Measurements from ENCODE around the gene RXFP3.
"Not testable (repeated sequence)": the region's sequence is repeated elsewhere in the genome, so short reads cannot be mapped to it uniquely, and the experiment has no call there.

RXFP3 gene

DNA sequence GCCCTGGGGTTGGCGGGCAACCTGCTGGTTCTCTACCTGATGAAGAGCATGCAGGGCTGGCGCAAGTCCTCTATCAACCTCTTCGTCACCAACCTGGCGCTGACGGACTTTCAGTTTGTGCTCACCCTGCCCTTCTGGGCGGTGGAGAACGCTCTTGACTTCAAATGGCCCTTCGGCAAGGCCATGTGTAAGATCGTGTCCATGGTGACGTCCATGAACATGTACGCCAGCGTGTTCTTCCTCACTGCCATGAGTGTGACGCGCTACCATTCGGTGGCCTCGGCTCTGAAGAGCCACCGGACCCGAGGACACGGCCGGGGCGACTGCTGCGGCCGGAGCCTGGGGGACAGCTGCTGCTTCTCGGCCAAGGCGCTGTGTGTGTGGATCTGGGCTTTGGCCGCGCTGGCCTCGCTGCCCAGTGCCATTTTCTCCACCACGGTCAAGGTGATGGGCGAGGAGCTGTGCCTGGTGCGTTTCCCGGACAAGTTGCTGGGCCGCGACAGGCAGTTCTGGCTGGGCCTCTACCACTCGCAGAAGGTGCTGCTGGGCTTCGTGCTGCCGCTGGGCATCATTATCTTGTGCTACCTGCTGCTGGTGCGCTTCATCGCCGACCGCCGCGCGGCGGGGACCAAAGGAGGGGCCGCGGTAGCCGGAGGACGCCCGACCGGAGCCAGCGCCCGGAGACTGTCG, 976 bp downstream of the RXFP3 start:
- no peak for DNase-seq (ENCODE audit: low spot score)

- DNase-seq (ENCODE audit: low spot score) = no peak
These were observed 1.7 kb downstream of the RXFP3 start for GRCh38 chr5:33937707-33938506.

GRCh38 chr5:33938507-33938796, 2.3 kb downstream of the RXFP3 start:
- DNase-seq (ENCODE audit: low spot score) = no peak

GRCh38 chr5:33938881-33939280, 2.7 kb downstream of the RXFP3 start:
- DNase-seq (ENCODE audit: low spot score) = no peak

GRCh38 chr5:33939556-33940262, 3.5 kb downstream of the RXFP3 start:
- DNase-seq (ENCODE audit: low spot score) = no peak

GRCh38 chr5:33941090-33941489, 4.9 kb downstream of the RXFP3 start:
- DNase-seq (ENCODE audit: low spot score) = no peak

- no peak for DNase-seq (ENCODE audit: low spot score)
These were observed 8.5 kb downstream of the RXFP3 start for GRCh38 chr5:33944543-33945132.

GRCh38 chr5:33952175-33952574, 16.0 kb downstream of the RXFP3 start:
- DNase-seq (ENCODE audit: low spot score) = not testable (repeated sequence)

- DNase-seq (ENCODE audit: low spot score) = no peak
These were observed 21.5 kb downstream of the RXFP3 start for GRCh38 chr5:33957577-33958150.

DNA sequence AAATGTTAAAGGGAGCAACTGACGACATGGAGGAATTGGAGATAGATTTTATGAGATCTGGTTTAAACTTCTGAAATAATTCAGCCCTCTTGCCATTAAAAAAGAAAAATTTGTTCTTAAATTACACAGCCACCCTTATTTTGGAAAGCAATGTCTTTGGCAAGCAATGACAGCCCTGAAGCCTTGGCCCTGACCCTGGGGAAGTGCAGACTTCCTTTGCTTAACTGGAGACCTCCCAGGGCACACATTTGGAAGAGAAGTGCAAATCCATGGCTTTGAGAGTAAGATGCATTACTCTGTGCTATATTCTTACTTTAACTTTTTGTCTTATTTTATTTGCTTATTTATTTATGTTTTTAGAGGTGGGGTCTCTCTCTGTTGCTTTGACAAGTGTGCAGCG, 22.0 kb downstream of the RXFP3 start:
- no peak for DNase-seq (ENCODE audit: low spot score)

- no peak for DNase-seq (ENCODE audit: low spot score)
These were observed 28.0 kb downstream of the RXFP3 start for GRCh38 chr5:33964132-33964700.

- no peak for DNase-seq (ENCODE audit: low spot score)
These were observed 30.6 kb downstream of the RXFP3 start for GRCh38 chr5:33966805-33967204.

GRCh38 chr5:33968211-33969005, 32.2 kb downstream of the RXFP3 start:
- no peak for DNase-seq (ENCODE audit: low spot score)

DNA sequence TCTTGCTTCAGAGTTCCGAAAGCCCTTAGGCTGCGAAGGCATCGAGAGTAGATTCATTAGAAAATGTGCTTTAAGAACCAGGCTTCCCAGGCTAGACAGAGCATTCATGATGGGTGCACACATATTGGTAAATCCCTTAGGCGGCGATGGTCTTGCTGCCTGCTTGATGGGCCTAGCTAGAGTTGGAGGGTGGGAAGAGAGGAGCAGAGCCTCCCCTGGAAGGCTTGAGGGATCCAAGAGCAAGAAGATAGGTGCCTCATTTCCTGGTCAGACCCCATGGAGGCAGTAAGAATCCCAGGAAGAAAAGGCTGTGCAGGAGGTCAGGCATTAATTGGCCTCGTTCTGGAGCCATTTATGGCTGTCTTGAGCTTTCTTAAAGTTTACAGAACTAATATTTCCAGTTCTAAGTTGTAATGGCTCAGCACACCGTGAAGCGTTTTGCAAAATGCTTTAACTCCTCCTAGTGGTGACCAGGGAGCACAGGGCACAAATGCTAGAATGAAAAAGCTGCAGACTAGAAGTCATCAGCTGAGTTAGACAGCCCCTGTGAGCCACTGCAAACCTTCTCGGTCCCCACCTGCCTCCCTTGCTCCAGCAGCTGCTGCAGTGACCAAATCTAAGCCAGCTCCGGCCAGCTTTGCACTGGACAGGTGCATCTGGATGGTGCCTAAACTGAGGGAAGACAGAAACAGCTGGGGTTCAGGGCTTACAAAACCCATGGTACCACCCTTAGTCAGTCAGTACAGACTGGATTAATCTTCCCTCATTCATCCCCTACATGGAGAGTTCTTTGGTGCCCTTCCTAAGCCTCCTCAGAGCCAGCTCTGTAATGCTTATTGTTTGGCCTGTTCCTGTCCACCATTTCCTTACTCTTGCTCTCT, 33.6 kb downstream of the RXFP3 start:
- peak; percentile 53 for DNase-seq (ENCODE audit: low spot score)

GRCh38 chr5:33973271-33973670, 37.1 kb downstream of the RXFP3 start:
- no peak for DNase-seq (ENCODE audit: low spot score)

DNA sequence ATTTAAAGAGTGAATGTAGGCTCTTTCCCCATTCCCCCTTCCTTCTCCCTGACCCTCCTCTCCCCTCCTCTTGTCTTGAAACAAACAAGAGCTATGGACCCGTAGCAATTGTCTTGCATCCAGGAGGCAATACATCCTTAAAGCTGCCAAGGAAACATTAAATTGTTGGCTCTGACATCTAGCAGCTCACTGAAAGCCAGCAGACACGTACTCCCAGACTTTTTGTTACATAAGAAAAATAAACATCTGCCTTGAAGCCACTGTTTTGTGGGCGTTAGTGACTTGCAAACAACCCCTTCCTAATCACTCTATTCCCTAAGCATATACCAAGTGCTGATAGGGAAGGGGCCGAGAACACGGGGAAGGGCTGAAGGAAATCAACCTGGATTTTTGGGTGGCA, 39.7 kb downstream of the RXFP3 start:
- DNase-seq (ENCODE audit: low spot score) = no peak

DNA sequence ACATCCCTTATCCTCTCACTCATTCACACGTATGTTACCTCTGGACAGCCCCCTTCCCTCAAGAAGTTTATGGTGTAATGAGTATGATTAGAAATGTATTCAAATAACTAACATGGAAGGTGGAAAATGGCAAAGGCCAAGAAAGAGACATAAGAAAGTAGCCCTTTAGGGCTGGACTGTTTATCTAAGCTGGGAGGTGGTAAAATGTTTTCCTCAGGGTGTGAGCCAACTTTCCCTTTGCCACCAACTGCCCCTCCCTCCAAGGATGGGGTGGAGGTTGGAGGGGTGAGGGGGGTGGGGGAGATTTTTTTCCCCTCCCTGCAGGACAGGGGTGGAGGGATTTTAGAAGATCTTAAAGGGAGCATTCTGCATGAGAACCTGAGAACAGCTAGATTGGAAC, 40.1 kb downstream of the RXFP3 start:
- DNase-seq (ENCODE audit: low spot score) = no peak

DNA sequence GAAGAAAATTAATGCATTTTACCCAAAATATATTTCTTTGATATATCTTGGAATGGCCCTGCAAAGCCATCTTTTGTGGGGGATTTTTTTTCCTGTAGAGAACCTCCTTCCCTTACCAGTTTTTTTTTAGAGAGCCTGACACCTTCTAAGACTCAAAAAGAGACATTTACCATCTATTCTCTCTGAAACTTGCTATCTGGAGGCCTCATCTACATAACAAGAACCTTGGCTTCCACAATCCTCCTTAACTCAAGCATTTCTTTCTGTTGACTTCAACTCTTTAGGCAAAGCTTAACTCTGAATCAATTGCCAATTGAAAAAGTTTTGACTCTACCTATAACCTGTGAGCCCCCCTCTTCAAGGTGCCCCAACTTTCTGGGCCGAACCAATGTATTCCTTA, 42.1 kb downstream of the RXFP3 start:
- DNase-seq (ENCODE audit: low spot score) = no peak

GRCh38 chr5:33980030-33980429, 43.8 kb downstream of the RXFP3 start:
- no peak for DNase-seq (ENCODE audit: low spot score)
